GM23338 (cell line): ENCODE results near the gene ARHGEF17. TPM values are rescaled to one million over a fixed set of nuclear protein-coding genes. Genes with fewer than 3 reads are reported as not detected.
A peak's percentile ranks its signal among the peaks of the same experiment; 100 is the strongest.

Experiments used
- ATAC-seq: fragments of 200-7000 bp; cut with Tn5 transposase; 3 replicates; pipeline ENCODE4 v1.9.1; 2020
- DNase-seq: peaks from one replicate; pipeline ENCODE4 v3.0.0-alpha.2; 2015; ENCODE audit warnings: low spot score
- H2AFZ ChIP-seq: fragments of 200-600 bp; sonication (generic); 2 replicates; pipeline ENCODE4 v1.8.0; 2016; ENCODE audit warnings: antibody characterized with exemption, mild to moderate bottlenecking, moderate library complexity
- H3F3A ChIP-seq: fragments of 200-600 bp; sonication (generic); replicated peaks from 2 replicates; pipeline ENCODE4 v1.8.0; 2017; ENCODE audit warnings: antibody characterized with exemption, mixed run types, low read depth
- H3K27ac ChIP-seq: fragments of 200-600 bp; sonication (generic); 2 replicates; pipeline ENCODE4 v1.6.1; 2016; ENCODE audit warnings: low read depth
- H3K27me3 ChIP-seq: fragments of 200-600 bp; sonication (generic); 2 replicates; pipeline ENCODE4 v1.8.0; 2016; ENCODE audit warnings: mild to moderate bottlenecking, mixed run types, moderate library complexity; ENCODE audit not compliant: insufficient read depth
- H3K36me3 ChIP-seq: fragments of 200-600 bp; sonication (generic); 2 replicates; pipeline ENCODE4 v1.8.0; 2016; ENCODE audit warnings: mild to moderate bottlenecking; ENCODE audit not compliant: insufficient read depth
- H3K4me1 ChIP-seq: fragments of 200-600 bp; sonication (generic); 2 replicates; pipeline ENCODE4 v1.8.0; 2016; ENCODE audit warnings: mild to moderate bottlenecking, moderate library complexity; ENCODE audit not compliant: insufficient read depth
- H3K4me2 ChIP-seq: fragments of 200-600 bp; sonication (generic); 2 replicates; pipeline ENCODE4 v1.7.1; 2017; ENCODE audit warnings: mixed run types
- H3K4me3 ChIP-seq: fragments of 200-600 bp; sonication (generic); 2 replicates; pipeline ENCODE4 v1.6.1; 2016; ENCODE audit warnings: mixed run types
- H3K79me2 ChIP-seq: fragments of 200-600 bp; sonication (generic); replicated peaks from 2 replicates; pipeline ENCODE4 v1.8.0; 2017; ENCODE audit warnings: mild to moderate bottlenecking; ENCODE audit not compliant: insufficient read depth
- H3K9me2 ChIP-seq: fragments of 200-600 bp; sonication (generic); 2 replicates; pipeline ENCODE4 v1.8.0; 2017; ENCODE audit not compliant: insufficient read depth
- H4K20me1 ChIP-seq: fragments of 200-600 bp; sonication (generic); replicated peaks from 2 replicates; pipeline ENCODE4 v1.8.0; 2017; ENCODE audit warnings: mild to moderate bottlenecking; ENCODE audit not compliant: insufficient read depth
- H3K27ac Mint-ChIP-seq: 2 replicates; pipeline ENCODE4 v1.8.0; 2020; ENCODE audit warnings: inconsistent platforms, mild to moderate bottlenecking, moderate library complexity, mixed read lengths
- H3K27me3 Mint-ChIP-seq: 3 replicates; pipeline ENCODE4 v1.8.0; 2022; ENCODE audit warnings: low read depth, mild to moderate bottlenecking, moderate library complexity, mixed read lengths, inconsistent platforms; ENCODE audit not compliant: insufficient read depth, poor library complexity
- H3K36me3 Mint-ChIP-seq: 3 replicates; pipeline ENCODE4 v1.8.0; 2021; ENCODE audit warnings: low read depth, mild to moderate bottlenecking, inconsistent platforms, moderate library complexity, mixed read lengths
- H3K4me1 Mint-ChIP-seq: 3 replicates; pipeline ENCODE4 v1.8.0; 2020; ENCODE audit warnings: mild to moderate bottlenecking, inconsistent platforms, mixed read lengths
- H3K4me3 Mint-ChIP-seq: 3 replicates; pipeline ENCODE4 v1.8.0; 2021; ENCODE audit warnings: moderate library complexity, mild to moderate bottlenecking, inconsistent platforms, mixed read lengths
- H3K9me3 Mint-ChIP-seq: 3 replicates; pipeline ENCODE4 v1.8.0; 2020; ENCODE audit warnings: moderate library complexity, mild to moderate bottlenecking, inconsistent platforms, mixed read lengths
- CREB1 ChIP-seq: fragments of 250-450 bp; sonication (Bioruptor Pico); IDR thresholded peaks from 2 replicates; pipeline ENCODE4 v1.5.0; 2020; ENCODE audit warnings: low read depth, mild to moderate bottlenecking, moderate library complexity
- CTCF ChIP-seq, 2 experiments: fragments of 200-600 bp in 1 of 2; sonication (generic) in 1 of 2; conservative IDR thresholded peaks; 2 replicates each; pipeline versions ENCODE4 v1.5.1 to v1.6.1; 2016 to 2017; ENCODE audit warnings: antibody characterized with exemption in 2 of 2, low read depth in 2 of 2, mild to moderate bottlenecking in 2 of 2, moderate library complexity in 1 of 2
- ETS1 ChIP-seq: IDR thresholded peaks from 2 replicates; pipeline ENCODE4 v1.6.1; 2016; ENCODE audit warnings: antibody characterized with exemption
- EZH2 ChIP-seq: fragments of 200-600 bp; sonication (generic); IDR thresholded peaks from one replicate; pipeline ENCODE4 v1.8.0; 2017; ENCODE audit warnings: antibody characterized with exemption, mild to moderate bottlenecking, low read depth; ENCODE audit not compliant: unreplicated experiment
- EZH2phosphoT487 ChIP-seq: fragments of 200-600 bp; sonication (generic); IDR thresholded peaks from one replicate; pipeline ENCODE4 v1.8.1; 2018; ENCODE audit warnings: antibody characterized with exemption; ENCODE audit not compliant: unreplicated experiment
- JUNB ChIP-seq: IDR thresholded peaks from one replicate; pipeline ENCODE4 v1.6.1; 2016; ENCODE audit warnings: antibody characterized with exemption; ENCODE audit not compliant: unreplicated experiment
- POLR2AphosphoS5 ChIP-seq: IDR thresholded peaks from 2 replicates; pipeline ENCODE4 v1.6.1; 2016; ENCODE audit warnings: antibody characterized with exemption, low read depth
- REST ChIP-seq: IDR thresholded peaks from one replicate; pipeline ENCODE4 v1.6.1; 2018; ENCODE audit warnings: antibody characterized with exemption; ENCODE audit not compliant: unreplicated experiment
- STAT1 ChIP-seq: IDR thresholded peaks from one replicate; pipeline ENCODE4 v1.6.1; 2016; ENCODE audit warnings: antibody characterized with exemption; ENCODE audit not compliant: unreplicated experiment
- ZNF114 ChIP-seq: fragments of 250-450 bp; sonication (Bioruptor Pico); IDR thresholded peaks from 2 replicates; pipeline ENCODE4 v1.5.0; 2020; ENCODE audit warnings: mild to moderate bottlenecking, moderate library complexity
- ZNF331 ChIP-seq: fragments of 250-450 bp; sonication (Bioruptor Pico); IDR thresholded peaks from 2 replicates; pipeline ENCODE4 v1.5.0; 2020; ENCODE audit warnings: low read depth, mild to moderate bottlenecking, moderate library complexity
- polyA plus RNA-seq: library from polyadenylated mRNA; unstranded; fragments of >200 nt; fragmentation: Nextera tagmentation; extraction: Ambion mirVana; gene quantifications from 2 replicates; pipeline ENCODE4 v1.2.1, GENCODE V29; 2016
- total RNA-seq: library from RNA; depleted of rRNA; stranded (reverse); fragments of >200 nt; shearing (Covaris generic); gene quantifications from 2 replicates; pipeline ENCODE4 v1.2.3, GENCODE V29; 2014

The ARHGEF17 gene
- total and polyA plus RNA-seq, 2 experiments from 2014 or later, result 2.9 to 15.0 TPM

- no peak for TF ChIP-seq POLR2AphosphoS5
- TF ChIP-seq CREB1 (CRISPR knock-in tag), result no peak
- TF ChIP-seq JUNB, result no peak
- TF ChIP-seq ETS1, result no peak
- no peak for TF ChIP-seq ZNF331 (CRISPR knock-in tag)
- no peak for TF ChIP-seq EZH2
- no peak for TF ChIP-seq CTCF (conservative IDR thresholded peaks at IDR 0.05; ENCODE audit: low read depth in 2 of 2)
- no peak for TF ChIP-seq EZH2phosphoT487
- no peak for TF ChIP-seq STAT1
- no peak for TF ChIP-seq REST
- TF ChIP-seq ZNF114 (CRISPR knock-in tag), result no peak
Measured at GRCh38 chr11:73313652-73314051, 5.6 kb downstream of the ARHGEF17 start (continued).

- H3K36me3 Mint-ChIP-seq, result peaks cover 7% of the 10 kb centered on the region
- H3K27me3 ChIP-seq, result peaks cover 11% of the 10 kb centered on the region
- H3F3A ChIP-seq, result no peaks in the 10 kb centered on the region
- DNase-seq, result peak; percentile 50
- no peaks in the 10 kb centered on the region for H3K9me3 Mint-ChIP-seq
- H3K27me3 Mint-ChIP-seq, result peaks cover 27% of the 10 kb centered on the region
- H3K4me2 ChIP-seq, result no peak overlapping the region
- no peaks in the 10 kb centered on the region for H3K36me3 ChIP-seq
- H3K4me1 ChIP-seq, result peaks cover 3% of the 10 kb centered on the region; the same call in 1 of the 2 replicates
- no peak overlapping the region for H3K27ac ChIP-seq
- H4K20me1 ChIP-seq, result peaks cover 23% of the 10 kb centered on the region
- no peak overlapping the region for H2AFZ ChIP-seq
- no peak overlapping the region for H3K4me3 Mint-ChIP-seq
- peak; percentile 20 for ATAC-seq
- no peak overlapping the region for H3K4me3 ChIP-seq
- no peak overlapping the region for H3K27ac Mint-ChIP-seq
- H3K9me2 ChIP-seq, result no peaks in the 10 kb centered on the region
- 0 out of 2 replicates have a peak, but pooled peaks cover 8% of the 10 kb centered on the region for H3K79me2 ChIP-seq
- H3K4me1 Mint-ChIP-seq, result peaks cover 28% of the 10 kb centered on the region
- TF ChIP-seq REST, result no peak
- TF ChIP-seq EZH2phosphoT487, result no peak
- TF ChIP-seq CTCF (conservative IDR thresholded peaks at IDR 0.05; ENCODE audit: low read depth in 2 of 2), result no peak
- TF ChIP-seq EZH2, result no peak
- no peak for TF ChIP-seq ETS1
- TF ChIP-seq POLR2AphosphoS5, result no peak
- TF ChIP-seq JUNB, result no peak
- no peak for TF ChIP-seq ZNF114 (CRISPR knock-in tag)
- TF ChIP-seq ZNF331 (CRISPR knock-in tag), result no peak
Measured at GRCh38 chr11:73314117-73314961, 6.3 kb downstream of the ARHGEF17 start.
